Measurements from ENCODE around the gene INO80E.

The INO80E gene

GRCh38 chr16:29993191-29993902 is 2.7 kb upstream of the INO80E start:
- no peak for DNase-seq (ENCODE audit: low read depth)

- DNase-seq (ENCODE audit: low read depth) = no peak
Observed at GRCh38 chr16:29993903-29994599, 2.0 kb upstream of the INO80E start.

- no peak for DNase-seq (ENCODE audit: low read depth)
Observed at GRCh38 chr16:29994600-29995323, 1.3 kb upstream of the INO80E start.

- peak; percentile 79 for DNase-seq (ENCODE audit: low read depth)
Observed at GRCh38 chr16:29995324-29995910, 624 bp upstream of the INO80E start, which contains the start of gene HIRIP3. TSS of gene HIRIP3 (minus strand) at chr16:29995617. CDS start at chr16:29995605, 12 bp downstream.

- no peak for DNase-seq (ENCODE audit: low read depth)
Observed at GRCh38 chr16:29996766-29997250, 767 bp downstream of the INO80E start.

GRCh38 chr16:29999605-30000004 is 3.6 kb downstream of the INO80E start:
- DNase-seq (ENCODE audit: low read depth) = no peak

GRCh38 chr16:30000735-30001631 is 4.9 kb downstream of the INO80E start:
- DNase-seq (ENCODE audit: low read depth) = no peak

GRCh38 chr16:30002614-30003346 is 6.7 kb downstream of the INO80E start:
- no peak for DNase-seq (ENCODE audit: low read depth)

GRCh38 chr16:30003670-30004423 is 7.8 kb downstream of the INO80E start:
- no peak for DNase-seq (ENCODE audit: low read depth)

GRCh38 chr16:30004424-30004776 is 8.4 kb downstream of the INO80E start:
- no peak for DNase-seq (ENCODE audit: low read depth)

- DNase-seq (ENCODE audit: low read depth) = no peak
Observed at GRCh38 chr16:30004811-30005242, 8.8 kb downstream of the INO80E start.

- no peak for DNase-seq (ENCODE audit: low read depth)
Observed at GRCh38 chr16:30005341-30006094, 9.5 kb downstream of the INO80E start.

- no peak for DNase-seq (ENCODE audit: low read depth)
Observed at GRCh38 chr16:30006095-30006473, 10.0 kb downstream of the INO80E start.

- DNase-seq (ENCODE audit: low read depth) = no peak
Observed at GRCh38 chr16:30006659-30007377, 10.8 kb downstream of the INO80E start.

GRCh38 chr16:30007378-30007895 is 11.4 kb downstream of the INO80E start:
- no peak for DNase-seq (ENCODE audit: low read depth)

- DNase-seq (ENCODE audit: low read depth) = no peak
Observed at GRCh38 chr16:30009085-30009862, 13.2 kb downstream of the INO80E start.

Measured in T-helper 22 cell (primary cell).